HEK293 (cell line): ENCODE measurements around the gene LRRC37A.
"Not testable (repeated sequence)": the region's sequence is repeated elsewhere in the genome, so short reads cannot be mapped to it uniquely, and the experiment has no call there.

Source experiments
- CTCF ChIP-seq: fragments of 450-650 bp; formaldehyde crosslinking; IDR thresholded peaks from 2 replicates; pipeline ENCODE4 v1.5.1; 2016; ENCODE audit warnings: missing biosample characterization, missing genetic modification characterization
- GLI4 ChIP-seq: fragments of 450-650 bp; formaldehyde crosslinking; IDR thresholded peaks from 2 replicates; pipeline ENCODE4 v1.5.1; 2016; ENCODE audit warnings: missing biosample characterization, missing genetic modification characterization
- INSM2 ChIP-seq: fragments of 450-650 bp; formaldehyde crosslinking; IDR thresholded peaks from 2 replicates; pipeline ENCODE4 v1.5.1; 2016; ENCODE audit warnings: missing biosample characterization, missing genetic modification characterization
- MEIS1 ChIP-seq: sonication (generic); formaldehyde crosslinking; IDR thresholded peaks from 2 replicates; pipeline ENCODE4 v1.8.1; 2022; ENCODE audit warnings: missing genetic modification reagents, mild to moderate bottlenecking, borderline replicate concordance
- MYNN ChIP-seq: fragments of 450-650 bp; formaldehyde crosslinking; IDR thresholded peaks from 2 replicates; pipeline ENCODE4 v1.5.1; 2016; ENCODE audit warnings: missing biosample characterization, missing genetic modification characterization, borderline replicate concordance
- ZBTB17 ChIP-seq: fragments of 450-650 bp; formaldehyde crosslinking; IDR thresholded peaks from 2 replicates; pipeline ENCODE4 v1.5.1; 2016; ENCODE audit warnings: missing biosample characterization, missing genetic modification characterization
- ZFP37 ChIP-seq: fragments of 450-650 bp; formaldehyde crosslinking; IDR thresholded peaks from 2 replicates; pipeline ENCODE4 v1.5.1; 2016; ENCODE audit warnings: missing biosample characterization, missing genetic modification characterization
- ZNF23 ChIP-seq: fragments of 450-650 bp; formaldehyde crosslinking; IDR thresholded peaks from 2 replicates; pipeline ENCODE4 v1.5.1; 2016; ENCODE audit warnings: missing biosample characterization, missing genetic modification characterization, borderline replicate concordance
- ZNF311 ChIP-seq: fragments of 450-650 bp; formaldehyde crosslinking; IDR thresholded peaks from 2 replicates; pipeline ENCODE4 v1.5.1; 2017; ENCODE audit warnings: missing biosample characterization, missing genetic modification characterization, borderline replicate concordance
- ZNF449 ChIP-seq: fragments of 450-650 bp; formaldehyde crosslinking; IDR thresholded peaks from 2 replicates; pipeline ENCODE4 v1.5.1; 2017; ENCODE audit warnings: missing biosample characterization, mild to moderate bottlenecking, missing genetic modification characterization, moderate library complexity
- ZNF561 ChIP-seq: fragments of 450-650 bp; IDR thresholded peaks from 2 replicates; pipeline ENCODE4 v1.5.1; 2018; ENCODE audit warnings: missing biosample characterization, missing genetic modification characterization, borderline replicate concordance
- ZNF670 ChIP-seq: fragments of 450-650 bp; formaldehyde crosslinking; IDR thresholded peaks from 2 replicates; pipeline ENCODE4 v1.5.1; 2016; ENCODE audit warnings: missing biosample characterization, missing genetic modification characterization, low read depth

- not testable (repeated sequence) for TF ChIP-seq ZFP37 (tag by site-specific recombination); CTCF (tag by site-specific recombination); ZNF449 (tag by site-specific recombination); ZNF670 (tag by site-specific recombination); MEIS1 (CRISPR knock-in tag); ZNF311 (tag by site-specific recombination); ZNF23; INSM2 (tag by site-specific recombination); MYNN (tag by site-specific recombination); GLI4 (tag by site-specific recombination); ZBTB17 (tag by site-specific recombination); ZNF561 (tag by site-specific recombination)
Measured at GRCh38 chr17:46290906-46291546, 3.9 kb upstream of the LRRC37A start.
